Stimulated activated CD8-positive, alpha-beta memory T cell treated with anti-CD3 and anti-CD28 coated beads, Interleukin-12 subunit alpha, Interleukin-12 subunit beta, amount 100 ng/mL, for 24 hours (primary cell): ENCODE results near the gene MEOX1.
"Not testable (repeated sequence)": the region's sequence is repeated elsewhere in the genome, so short reads cannot be mapped to it uniquely, and the experiment has no call there.

Source experiments
- DNase-seq: peaks from one replicate; pipeline ENCODE4 v3.0.0-alpha.2; 2020; ENCODE audit errors: extremely low read depth

MEOX1 gene

DNA sequence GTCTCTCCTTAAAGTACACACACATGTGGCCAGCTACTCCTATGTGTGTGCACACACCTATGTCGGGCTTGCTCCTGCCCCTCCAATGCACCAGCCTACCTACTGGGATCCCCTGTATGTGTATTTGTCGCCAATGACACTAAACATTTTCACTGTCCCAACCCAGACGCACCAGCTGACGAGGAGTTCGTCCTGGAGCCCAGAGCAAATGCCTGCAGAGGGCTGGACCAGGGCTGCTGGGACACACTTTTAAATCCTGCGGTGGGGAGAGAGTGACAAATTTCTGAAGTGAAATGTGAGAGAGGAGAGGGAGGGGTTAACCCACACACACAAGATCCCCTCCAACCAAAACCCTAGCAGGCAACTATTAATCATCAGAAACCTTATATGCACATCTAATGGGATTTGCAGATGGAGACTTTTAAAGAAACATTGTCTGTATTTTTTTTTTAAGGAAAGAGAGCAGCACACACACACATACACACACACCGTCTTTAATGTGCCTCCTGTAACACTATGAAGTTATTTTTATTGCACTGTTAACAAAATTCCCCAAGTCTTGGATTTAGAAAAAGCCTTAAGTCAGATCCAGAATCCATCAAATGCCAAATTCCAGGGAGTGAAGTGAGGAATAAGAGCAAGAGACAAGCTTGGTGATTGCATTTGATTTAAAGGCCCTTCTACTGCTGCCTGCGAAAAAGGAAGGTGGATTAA lies at the start of gene MEOX1:
Gene MEOX1, minus strand, starts transcription at position 224 of the 714 bp plus-strand sequence. CDS start 388 bp downstream, outside the sequence.
- no peak for DNase-seq

DNA sequence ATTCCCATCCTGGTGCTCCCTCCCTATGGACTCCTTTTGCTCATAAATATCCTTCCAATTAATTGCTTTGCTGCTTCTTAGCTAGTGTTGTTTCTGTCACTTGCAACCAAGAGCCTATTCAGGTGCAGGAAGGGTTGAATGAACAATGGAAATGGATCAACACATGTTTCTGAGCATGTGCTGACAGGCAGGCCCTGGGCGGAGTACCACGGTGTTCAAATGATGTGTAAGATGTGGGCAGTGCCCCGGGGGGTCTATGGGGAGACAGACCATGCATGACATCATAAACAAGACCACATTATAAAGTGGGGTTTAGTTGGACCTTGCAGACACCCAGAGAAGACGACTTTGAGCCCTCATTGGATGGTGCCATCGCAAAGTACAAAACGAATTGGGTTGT lies 48.4 kb upstream of the MEOX1 start:
- DNase-seq = no peak

DNA sequence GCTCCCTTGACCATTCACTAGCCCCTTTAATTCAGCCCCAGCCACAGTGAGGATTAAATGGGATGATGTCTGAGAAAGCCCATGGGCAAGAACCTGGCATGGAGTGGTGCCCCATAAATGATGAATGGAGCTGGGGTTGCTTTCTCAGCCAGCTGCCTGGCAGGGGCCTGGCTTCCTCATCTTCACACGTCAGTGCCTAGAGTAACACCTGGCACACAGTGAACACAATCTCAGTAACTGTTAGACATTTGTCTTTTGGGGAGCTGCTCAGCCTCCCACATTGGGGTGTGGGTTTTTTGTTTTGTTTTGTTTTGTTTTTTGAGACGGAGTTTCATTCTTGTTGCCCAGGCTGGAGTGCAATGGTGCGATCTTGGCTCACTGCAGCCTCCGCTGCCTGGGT lies 47.5 kb upstream of the MEOX1 start:
- no peak for DNase-seq

DNA sequence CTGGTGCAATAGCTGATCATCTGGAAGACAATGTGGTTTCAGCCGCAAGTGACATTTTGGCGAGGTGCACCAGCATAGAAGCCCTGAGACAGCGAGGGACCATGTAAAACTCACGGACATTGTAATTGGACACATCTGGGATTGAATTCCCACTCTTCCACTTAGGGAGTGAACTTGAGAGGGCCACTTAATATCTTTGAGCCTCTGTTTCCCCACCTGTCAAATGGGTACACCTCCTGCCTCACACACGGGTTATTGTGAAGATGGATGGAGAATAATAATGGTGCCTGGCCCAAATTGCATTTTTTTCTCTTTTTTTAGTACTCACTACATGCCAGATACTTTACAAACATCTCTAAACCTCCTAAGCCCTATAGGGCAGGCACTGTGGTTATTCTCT lies 45.5 kb upstream of the MEOX1 start:
- no peak for DNase-seq

DNA sequence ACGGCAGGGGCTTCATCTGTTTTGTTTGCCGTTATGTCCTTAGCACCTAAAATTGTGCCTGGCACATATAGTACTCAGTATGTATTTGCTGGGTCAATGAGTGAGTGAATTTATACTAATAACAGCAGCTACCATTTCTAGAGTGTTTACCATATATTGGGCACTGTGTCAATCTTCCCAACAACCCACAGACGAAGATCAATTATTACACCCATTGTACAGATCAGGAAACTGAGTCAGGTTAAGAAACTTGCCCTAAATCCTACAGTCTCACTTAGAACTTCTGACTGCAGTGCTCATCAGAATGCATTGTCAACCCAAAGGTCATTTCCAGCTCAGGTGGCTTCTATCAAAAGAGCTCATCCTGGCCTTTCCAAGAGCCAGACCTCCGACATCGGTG lies 44.5 kb upstream of the MEOX1 start:
- DNase-seq = no peak

DNA sequence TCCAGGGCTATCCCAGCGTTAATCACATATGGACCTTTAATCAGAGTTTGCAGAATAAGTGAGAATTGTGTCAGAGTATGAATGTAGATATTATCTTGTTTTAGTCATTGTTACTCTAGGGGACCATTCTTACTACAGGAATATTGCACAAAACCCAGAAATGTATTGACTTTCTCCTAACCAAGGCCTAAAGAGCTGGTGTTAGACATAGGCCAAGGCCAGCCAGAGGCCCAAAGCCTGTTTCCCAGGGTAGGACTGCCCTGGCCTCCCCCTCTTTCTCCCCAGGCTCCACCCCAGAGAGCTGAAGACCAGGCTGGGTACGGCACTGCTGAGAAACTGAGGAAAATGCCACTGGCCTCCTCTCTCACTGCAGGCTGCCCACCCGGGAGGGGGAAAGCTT lies 41.9 kb upstream of the MEOX1 start:
- DNase-seq = no peak

DNA sequence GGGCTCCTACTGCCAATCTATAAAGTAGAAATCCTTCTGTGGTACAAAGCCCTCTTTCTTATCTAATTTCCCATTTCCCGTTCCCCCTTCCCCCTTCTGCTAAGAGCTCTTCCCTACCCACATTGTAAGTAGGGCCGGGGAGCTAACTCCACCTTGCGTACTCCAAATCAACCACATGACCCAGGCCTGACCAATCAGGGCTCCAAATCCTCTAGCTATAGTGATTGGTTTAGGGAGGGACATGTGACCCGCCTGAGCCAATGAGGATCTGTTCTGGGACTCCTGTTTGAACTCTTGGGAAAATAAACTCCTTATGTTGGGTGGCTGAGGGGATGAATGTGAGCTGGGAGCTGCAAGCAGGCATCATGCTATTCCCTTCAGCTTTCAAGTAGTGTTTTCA lies 40.9 kb upstream of the MEOX1 start:
- DNase-seq = no peak

DNA sequence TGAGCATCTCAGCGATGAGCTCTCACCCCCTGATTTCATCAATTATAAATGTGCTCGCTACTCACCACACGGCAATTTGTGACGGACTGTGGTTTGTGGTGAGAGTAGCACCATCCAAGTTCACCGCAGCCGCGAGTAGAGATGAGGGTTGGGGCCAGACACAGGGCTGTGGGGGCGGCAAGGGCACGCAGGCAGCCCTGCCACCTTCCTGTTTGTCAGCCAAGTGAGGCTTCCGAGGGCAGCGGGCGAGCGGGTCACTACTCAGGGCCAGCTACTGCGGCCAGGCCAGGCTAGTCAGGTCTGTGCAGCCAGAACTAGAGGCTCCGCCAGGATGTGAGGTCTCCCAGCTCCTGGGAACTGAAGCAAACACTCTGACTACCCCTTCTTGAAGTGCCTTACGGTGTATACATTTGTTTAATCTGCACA lies 39.6 kb upstream of the MEOX1 start:
- DNase-seq = no peak

DNA sequence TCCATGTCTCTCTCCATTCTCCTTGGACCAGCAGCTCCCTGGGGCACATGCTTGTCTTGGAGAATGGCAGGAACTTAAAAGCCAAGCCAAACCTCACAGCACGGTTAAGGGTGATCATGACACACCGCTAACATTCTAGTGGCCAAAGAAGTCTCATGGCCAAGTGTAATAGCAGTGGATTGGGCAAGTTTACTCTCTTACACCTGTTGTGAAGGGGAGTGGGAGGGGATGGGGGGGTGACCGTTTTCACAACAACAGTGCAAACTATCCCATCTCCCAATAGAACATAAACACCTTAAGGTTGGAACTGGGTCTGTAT lies 37.7 kb upstream of the MEOX1 start:
- no peak for DNase-seq

DNA sequence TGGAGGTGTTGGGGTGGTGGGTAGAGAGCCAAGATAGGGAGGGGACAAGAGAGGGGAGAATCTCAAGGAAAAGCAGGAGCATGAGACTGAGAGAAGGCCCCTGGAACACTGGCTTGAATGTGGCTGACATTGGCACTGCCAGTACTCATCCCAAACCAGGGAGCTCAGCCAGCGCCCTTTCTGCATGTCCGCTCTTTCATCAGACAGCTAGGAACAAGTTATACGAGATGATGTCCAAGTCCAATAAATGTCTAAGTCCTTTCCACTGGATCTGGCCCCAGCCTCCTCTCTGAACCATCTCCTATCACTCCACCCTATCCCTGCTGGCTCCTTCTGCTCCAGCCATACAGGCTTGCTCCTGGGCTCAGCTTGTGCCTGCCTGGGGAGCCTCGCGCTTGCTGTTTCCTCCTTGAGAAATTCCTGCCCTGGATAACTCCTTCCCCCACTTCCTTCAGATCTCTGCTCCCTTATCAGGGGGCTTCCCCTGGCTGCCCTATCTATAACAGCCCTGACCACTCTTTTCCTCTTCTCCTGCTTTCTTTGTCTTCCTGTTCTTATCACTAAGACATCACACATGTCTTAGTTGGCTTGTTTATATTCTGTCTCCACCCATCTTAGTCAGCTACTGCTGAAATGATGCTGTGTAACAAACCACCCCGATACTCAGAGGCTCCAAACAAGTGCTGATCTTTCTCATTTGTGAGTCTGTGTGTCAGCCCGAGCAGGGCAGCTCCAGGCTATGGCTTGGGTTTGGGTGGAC lies 37.1 kb upstream of the MEOX1 start:
- DNase-seq = no peak

DNA sequence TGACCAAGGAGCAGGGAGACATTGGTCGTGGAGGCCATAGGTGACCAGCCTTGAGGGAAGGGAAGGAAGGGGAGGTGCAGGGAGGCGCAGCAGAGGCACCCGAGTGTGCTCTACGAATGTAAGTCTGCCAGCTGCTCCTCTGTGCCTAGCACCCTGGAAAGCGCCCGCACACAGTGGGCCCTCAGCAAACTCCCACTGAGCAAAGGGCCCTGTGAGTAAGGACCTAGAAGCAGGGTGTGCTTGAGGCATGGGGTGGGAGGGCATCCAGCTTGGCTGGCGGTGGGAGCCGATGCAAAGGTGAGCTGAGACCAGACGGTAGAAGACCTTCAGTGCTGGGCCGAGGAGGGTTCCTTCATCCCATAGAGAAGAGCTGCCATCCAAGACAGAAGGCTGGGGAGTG lies 36.2 kb upstream of the MEOX1 start:
- no peak for DNase-seq

DNA sequence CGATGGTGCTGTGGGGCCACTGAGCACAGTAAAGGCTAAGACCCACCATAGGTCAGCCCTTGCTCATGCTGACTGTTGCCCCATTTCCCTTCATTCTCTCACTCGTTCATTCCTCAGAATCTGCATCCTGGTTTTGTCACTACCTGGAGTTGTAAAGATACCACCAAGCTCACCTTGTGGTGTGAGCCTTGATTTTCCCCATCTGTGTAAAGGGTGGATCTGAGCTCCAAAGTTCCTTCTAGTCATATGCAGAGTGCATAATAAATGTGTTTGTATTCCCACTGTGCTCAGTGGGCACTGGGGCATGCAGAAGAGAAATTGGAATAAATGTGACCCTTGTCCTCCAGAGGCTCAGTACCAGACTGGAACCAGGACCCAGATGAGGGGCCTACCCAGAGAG lies 35.2 kb upstream of the MEOX1 start:
- no peak for DNase-seq

DNA sequence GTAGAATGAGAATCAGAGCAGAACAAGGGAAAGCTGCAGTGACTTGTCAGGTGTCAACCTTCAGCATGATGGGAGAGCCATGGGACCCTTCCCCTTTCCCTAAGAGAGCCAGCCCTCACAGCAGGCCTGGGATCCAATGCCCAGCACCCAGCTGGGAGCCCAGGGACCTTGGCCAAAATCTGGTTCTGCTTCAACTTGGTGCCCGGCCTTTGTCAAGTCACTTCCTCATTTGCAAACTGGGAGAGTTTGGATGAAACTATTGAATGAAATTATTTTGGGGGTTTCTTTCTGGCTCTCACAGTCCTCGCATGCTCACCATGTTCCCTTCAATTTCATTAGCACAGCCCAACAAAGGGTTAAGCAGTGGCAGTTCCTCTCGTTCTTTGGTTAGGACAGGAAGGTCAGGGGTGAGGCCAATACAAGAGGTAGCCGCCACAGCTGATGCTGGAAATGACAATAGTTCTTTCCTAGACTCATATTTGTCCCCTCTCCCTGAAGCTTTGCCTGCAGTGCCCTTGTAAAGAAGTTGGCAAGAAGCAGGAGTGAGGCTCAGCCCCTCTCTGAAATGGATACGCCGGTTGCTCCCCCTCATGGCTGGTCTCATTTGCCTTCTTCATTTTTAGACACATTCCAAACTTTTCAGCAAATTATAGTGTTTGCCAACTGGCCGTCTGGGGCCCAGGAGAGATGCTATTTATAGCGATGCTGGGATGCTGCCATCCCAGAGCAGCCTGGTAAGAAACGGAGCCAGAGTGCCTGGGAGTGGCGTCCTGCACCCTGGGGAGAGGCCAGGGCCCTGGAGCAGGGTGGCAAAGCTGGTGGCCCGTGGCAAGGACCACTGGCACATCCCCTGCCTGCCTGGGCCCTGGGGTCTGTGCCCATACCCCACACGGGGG lies 34.5 kb upstream of the MEOX1 start:
- no peak for DNase-seq

DNA sequence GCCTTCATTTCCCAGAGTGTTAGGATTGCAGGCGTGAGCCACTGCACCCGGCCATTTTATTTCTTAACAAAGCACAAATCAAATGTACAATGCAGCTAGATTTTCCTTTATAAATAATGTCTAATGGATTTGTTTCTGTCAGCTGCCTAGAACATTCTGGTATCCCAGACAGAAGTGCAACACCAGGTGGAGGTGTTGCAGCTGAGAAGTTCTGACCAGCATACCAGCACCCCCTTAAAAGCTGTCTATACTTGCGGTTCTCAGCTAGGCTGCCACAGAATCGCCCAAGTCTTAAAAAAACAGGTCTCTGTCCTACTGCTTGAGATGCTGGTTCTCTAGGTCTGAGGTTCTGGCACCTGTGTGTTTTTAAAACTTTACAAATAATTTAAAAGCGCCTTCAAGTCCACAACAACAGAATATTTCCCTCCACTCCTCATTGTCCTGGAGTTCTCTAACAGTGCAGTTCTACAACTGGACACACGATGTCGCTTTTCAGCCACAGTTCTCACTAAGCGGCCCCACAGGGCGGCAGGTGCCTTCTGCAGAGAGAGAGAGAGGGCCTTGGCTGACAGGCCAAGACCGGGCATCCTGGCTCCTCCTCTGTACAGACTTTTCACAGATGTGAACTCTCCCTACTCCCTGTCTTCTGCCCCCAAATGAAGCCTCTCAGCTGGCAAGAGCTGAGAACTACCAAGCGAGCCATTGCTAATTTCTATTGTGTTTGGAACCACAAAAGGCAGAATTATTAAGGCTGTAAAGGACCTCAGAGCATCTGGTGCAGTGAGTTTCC lies 32.6 kb upstream of the MEOX1 start:
- DNase-seq = peak; percentile 39

DNA sequence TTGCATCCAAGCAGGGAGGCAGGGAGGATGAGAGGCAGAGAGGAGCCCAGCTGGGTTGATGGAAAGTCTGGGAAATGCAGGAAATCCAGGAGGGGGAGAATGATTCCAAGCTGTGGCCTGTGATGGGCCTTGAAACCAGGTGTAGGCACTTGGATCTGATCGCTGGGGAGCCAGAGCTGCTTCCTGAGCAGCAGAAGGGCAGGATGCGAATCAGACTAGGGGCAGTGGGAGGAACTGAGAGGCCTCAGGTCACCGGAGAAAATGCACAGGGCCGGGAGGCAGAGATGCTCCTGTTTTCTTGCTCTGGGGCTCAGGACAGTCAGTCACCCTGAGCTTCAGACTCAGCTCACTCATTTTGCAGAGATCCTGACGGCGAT lies 29.6 kb upstream of the MEOX1 start:
- DNase-seq = no peak

DNA sequence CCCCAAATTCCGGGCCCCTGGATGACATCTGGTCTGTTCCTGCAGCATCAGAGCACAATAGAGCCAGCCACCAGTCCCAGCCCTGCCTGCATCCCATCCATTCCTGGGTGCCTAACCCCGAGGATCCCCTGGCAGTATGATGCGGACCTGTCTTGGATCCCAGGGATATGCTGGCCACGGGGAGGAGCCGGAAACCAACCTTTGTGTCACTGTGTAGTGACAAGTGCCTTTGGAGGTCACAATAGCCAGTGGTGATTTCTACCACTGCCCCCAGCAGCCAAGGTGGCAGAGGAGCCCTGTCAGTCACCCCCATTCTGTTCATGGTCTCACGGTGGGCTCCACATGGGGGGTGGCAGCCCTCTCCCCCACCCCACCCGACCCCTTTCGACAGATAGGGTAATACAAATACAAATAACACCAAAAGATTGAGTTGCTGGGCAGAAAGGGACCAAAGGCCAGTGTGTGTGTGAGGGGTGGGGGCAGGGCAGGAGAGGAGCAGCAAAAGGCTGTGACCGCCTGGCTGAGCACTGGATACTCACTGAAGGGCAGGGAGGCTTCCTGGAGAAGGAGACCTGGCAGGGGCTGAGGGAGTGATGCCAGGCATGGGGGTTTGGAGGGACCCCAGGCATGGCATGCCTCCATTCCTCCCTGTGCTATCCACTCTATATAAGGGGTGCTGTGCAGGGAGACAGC lies 29.0 kb upstream of the MEOX1 start:
- DNase-seq = no peak

DNA sequence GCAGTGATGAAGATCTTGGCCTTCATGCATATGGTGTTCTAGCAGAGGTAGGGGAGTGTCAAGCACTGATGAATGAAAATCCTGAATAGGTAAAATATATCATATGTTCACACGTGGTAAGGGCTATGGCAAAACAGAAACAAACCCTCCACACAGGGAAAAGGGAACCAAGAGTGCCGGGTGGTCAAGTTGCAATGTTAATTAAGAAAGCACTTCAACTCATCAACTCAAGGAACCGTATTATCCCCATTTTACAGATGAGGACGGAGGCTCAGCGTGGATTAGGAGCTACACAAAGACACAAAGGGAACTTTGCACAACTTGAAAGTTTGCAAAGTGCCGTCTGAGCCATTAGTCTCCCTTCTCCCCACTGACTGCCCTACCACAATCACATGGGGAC lies 28.1 kb upstream of the MEOX1 start:
- no peak for DNase-seq

DNA sequence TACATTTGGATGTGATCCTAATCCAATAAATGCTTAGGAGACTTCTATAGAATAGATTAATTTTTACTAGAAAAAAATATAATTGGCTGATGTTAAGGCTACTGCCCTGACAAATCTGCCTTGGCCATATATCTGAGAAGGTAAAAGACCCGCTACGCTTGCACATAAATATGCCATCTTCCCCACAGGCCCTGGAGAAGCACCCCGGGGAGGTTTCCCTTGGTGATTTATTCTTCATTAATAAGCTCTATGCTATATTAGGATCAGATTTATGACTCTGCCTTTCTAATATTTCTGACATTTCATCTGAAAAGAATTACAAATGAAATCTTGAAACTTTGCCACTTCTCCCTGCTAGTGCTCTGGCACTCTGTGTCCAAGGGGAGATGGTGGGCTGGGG lies 27.4 kb upstream of the MEOX1 start:
- DNase-seq = no peak

DNA sequence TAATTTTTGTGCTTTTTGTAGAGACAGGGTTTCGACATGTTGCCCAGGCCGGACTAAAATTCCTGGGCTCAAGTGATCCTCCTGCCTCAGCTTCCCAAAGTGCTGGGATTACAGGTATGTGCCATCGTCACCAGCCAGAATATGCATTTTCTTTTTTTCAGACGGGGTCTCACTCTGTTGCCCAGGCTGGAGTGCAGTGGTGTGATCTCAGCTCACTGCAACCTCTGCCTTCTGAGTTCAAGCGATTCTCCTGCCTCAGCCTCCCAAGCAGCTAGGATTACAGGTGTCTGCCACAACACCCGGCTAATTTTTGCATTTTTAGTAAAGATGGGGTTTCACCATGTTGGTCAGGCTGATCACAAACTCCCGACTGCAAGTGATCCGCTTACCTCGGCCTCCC lies 25.2 kb upstream of the MEOX1 start:
- not testable (repeated sequence) for DNase-seq

DNA sequence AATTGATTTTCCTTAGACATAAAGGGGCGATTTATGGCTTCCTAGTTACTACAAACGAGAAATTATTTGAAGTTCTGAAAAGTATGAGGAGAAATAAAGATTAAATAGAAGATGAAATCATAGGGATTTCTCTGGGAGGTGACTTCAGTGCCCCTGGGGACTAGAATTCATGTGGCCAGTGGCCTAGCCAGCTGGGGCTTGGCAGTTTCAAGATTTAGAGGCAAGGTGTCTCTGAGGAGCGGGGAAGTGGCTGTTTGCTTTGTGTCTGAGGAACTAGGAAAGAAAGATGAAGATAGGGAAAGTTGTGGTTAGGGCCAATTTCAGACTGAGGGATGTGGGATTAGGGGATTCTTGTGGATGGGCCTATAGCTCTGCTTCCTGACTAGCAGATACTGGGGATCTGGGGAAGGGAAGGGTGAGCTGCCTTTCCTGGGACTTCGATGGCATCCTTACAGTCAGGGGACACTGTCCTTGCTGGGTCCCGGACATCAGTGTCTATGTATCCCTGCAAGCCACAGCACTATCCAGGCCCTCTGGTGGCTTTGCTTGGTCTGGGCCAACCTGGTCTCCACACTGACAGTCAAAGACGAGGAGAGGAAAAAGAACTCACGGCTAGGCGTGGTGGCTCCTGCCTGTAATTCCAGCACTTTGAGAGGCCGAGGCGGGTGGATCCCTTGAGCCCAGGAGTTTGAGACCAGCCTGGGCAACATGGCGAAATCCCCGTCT lies 22.4 kb upstream of the MEOX1 start:
- no peak for DNase-seq

DNA sequence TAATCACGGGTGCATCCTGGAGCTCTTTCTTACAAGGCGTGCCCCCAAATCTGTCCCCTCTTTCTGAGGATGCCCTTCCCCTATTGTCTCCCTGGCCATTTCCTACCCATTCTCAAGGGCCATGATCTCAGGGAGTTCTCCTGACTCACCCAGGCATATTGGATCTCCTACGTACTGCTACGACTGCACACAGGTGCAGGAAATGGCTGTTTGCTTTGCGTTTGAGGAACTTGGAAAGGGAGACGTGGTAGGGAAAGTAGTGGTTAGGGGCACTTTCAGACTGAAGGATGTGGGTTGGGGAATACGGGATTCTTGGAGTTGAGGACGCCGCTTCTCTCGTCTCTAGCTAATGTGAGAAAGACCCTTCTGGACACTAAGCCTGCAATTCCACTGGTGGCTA lies 18.7 kb upstream of the MEOX1 start:
- no peak for DNase-seq
